SK-N-SH (cell line): Measurements from ENCODE around the gene HSF5. TPM values are rescaled to one million over a fixed set of nuclear protein-coding genes. Genes with fewer than 3 reads are reported as not detected.

Experiments used
- CTCF ChIA-PET: fragments of 300-600, 350-600 bp; formaldehyde crosslinking; extraction: SDS; loops from one replicate; lab custom pipeline; 2021; lab: Yijun Ruan, JAX
- POLR2A ChIA-PET: fragments of 350-600 bp; sonication (Branson Sonifier 250); formaldehyde crosslinking; extraction: SDS; loops from one replicate; lab custom pipeline; 2020; ENCODE audit warnings: antibody characterized with exemption, inconsistent platforms; lab: Yijun Ruan, JAX
- DNase-seq: peaks from one replicate; pipeline ENCODE4 v3.0.0; 2012
- H2AFZ ChIP-seq: fragments of 200-600 bp; sonication (generic); 2 replicates; pipeline ENCODE4 v1.8.1; 2016; ENCODE audit warnings: antibody characterized with exemption, mild to moderate bottlenecking, low read depth
- H3F3A ChIP-seq: fragments of 200-600 bp; sonication (generic); replicated peaks from 2 replicates; pipeline ENCODE3; 2016; ENCODE audit warnings: antibody characterized with exemption, mild to moderate bottlenecking; ENCODE audit not compliant: insufficient read depth
- H3K27ac ChIP-seq, 2 experiments: fragments of 200-500 bp in 1 of 2; fragments of 200-600 bp in 1 of 2; sonication (Bioruptor generic) in 1 of 2; sonication (generic), shearing (Covaris generic) in 1 of 2; 2 replicates each; pipeline versions ENCODE4 v1.5.1 to v1.6.1; 2014 to 2016; ENCODE audit warnings: low read depth in 2 of 2, inconsistent platforms in 1 of 2, low read length in 1 of 2, mild to moderate bottlenecking in 1 of 2, mixed read lengths in 1 of 2
- H3K27me3 ChIP-seq: fragments of 200-600 bp; sonication (generic), shearing (Covaris generic); 2 replicates; pipeline ENCODE4 v1.6.1; 2016; ENCODE audit warnings: mixed run types; ENCODE audit not compliant: insufficient read depth
- H3K36me3 ChIP-seq, 2 experiments: fragments of 200-500 bp in 1 of 2; fragments of 200-600 bp in 1 of 2; sonication (Bioruptor generic) in 1 of 2; sonication (generic) in 1 of 2; replicated peaks in 1 of 2; 2 replicates each; pipeline versions ENCODE3 to v1.5.1; 2014 to 2016; ENCODE audit warnings: low read length in 1 of 2, mild to moderate bottlenecking in 1 of 2; ENCODE audit not compliant: insufficient read depth in 2 of 2, control insufficient read depth in 1 of 2
- H3K4me1 ChIP-seq, 2 experiments: fragments of 200-500 bp in 1 of 2; fragments of 200-600 bp in 1 of 2; sonication (Bioruptor generic) in 1 of 2; sonication (generic), shearing (Covaris generic) in 1 of 2; 2 replicates each; pipeline versions ENCODE4 v1.5.1 to v1.6.1; 2014 to 2016; ENCODE audit warnings: low read depth in 1 of 2, low read length in 1 of 2, mixed run types in 1 of 2; ENCODE audit not compliant: insufficient read depth in 2 of 2, control insufficient read depth in 1 of 2
- H3K4me2 ChIP-seq: fragments of 200-600 bp; sonication (generic), shearing (Covaris generic); 2 replicates; pipeline ENCODE4 v1.6.1; 2017; ENCODE audit warnings: mixed run types
- H3K4me3 ChIP-seq, 2 experiments: fragments of 200-500 bp in 1 of 2; fragments of 200-600 bp in 1 of 2; sonication (Bioruptor generic) in 1 of 2; sonication (generic), shearing (Covaris generic) in 1 of 2; 2 replicates each; pipeline versions ENCODE4 v1.5.1 to v1.8.1; 2014 to 2016; ENCODE audit warnings: low read depth in 2 of 2, inconsistent platforms in 1 of 2, low read length in 1 of 2, mild to moderate bottlenecking in 1 of 2, mixed read lengths in 1 of 2, moderate library complexity in 1 of 2
- H3K79me2 ChIP-seq: fragments of 200-600 bp; sonication (generic); 2 replicates; pipeline ENCODE4 v1.8.1; 2017; ENCODE audit warnings: mild to moderate bottlenecking; ENCODE audit not compliant: insufficient read depth
- H3K9ac ChIP-seq: fragments of 200-600 bp; sonication (generic); 2 replicates; pipeline ENCODE4 v1.6.1; 2017; ENCODE audit warnings: mixed run types
- H3K9me2 ChIP-seq: fragments of 200-600 bp; sonication (generic); 2 replicates; pipeline ENCODE4 v1.6.1; 2017; ENCODE audit warnings: mixed run types
- H3K9me3 ChIP-seq: fragments of 200-600 bp; sonication (generic); 2 replicates; pipeline ENCODE4 v1.6.1; 2017; ENCODE audit warnings: mixed run types, mild to moderate bottlenecking, moderate library complexity
- H4K20me1 ChIP-seq: fragments of 200-600 bp; sonication (generic); 2 replicates; pipeline ENCODE4 v1.6.1; 2017; ENCODE audit warnings: mild to moderate bottlenecking, mixed run types; ENCODE audit not compliant: insufficient read depth
- CHD2 ChIP-seq: fragments of 150-350 bp; IDR thresholded peaks from 2 replicates; pipeline ENCODE4 v1.6.1; 2018; ENCODE audit warnings: low read length; ENCODE audit not compliant: partially characterized antibody
- ELF1 ChIP-seq: IDR thresholded peaks from 2 replicates; pipeline ENCODE4 v1.4.0; 2012
- EP300 ChIP-seq, 2 experiments: IDR thresholded peaks; 2 replicates each; pipeline versions ENCODE4 v1.4.0 to v1.6.1; 2012; ENCODE audit warnings: borderline replicate concordance in 1 of 2, low read depth in 1 of 2, low read length in 1 of 2
- EZH2phosphoT487 ChIP-seq: fragments of 200-600 bp; sonication (generic); IDR thresholded peaks from 2 replicates; pipeline ENCODE4 v1.6.1; 2017; ENCODE audit warnings: low read depth, mixed run types, mild to moderate bottlenecking, antibody characterized with exemption, moderate library complexity, borderline replicate concordance
- FOSL2 ChIP-seq: IDR thresholded peaks from 2 replicates; pipeline ENCODE4 v1.4.0; 2012; ENCODE audit warnings: low read depth, mild to moderate bottlenecking, moderate library complexity, borderline replicate concordance
- FOXJ3 ChIP-seq: sonication (generic); formaldehyde crosslinking; IDR thresholded peaks from 2 replicates; pipeline ENCODE4 v1.5.1; 2020; ENCODE audit warnings: mild to moderate bottlenecking, missing genetic modification reagents
- GATA2 ChIP-seq: sonication (generic); formaldehyde crosslinking; IDR thresholded peaks from 2 replicates; pipeline ENCODE4 v1.5.0; 2020; ENCODE audit warnings: mild to moderate bottlenecking, missing genetic modification reagents
- MAX ChIP-seq: IDR thresholded peaks from 2 replicates; pipeline ENCODE4 v1.4.0; 2012; ENCODE audit warnings: low read depth
- MXI1 ChIP-seq: IDR thresholded peaks from 2 replicates; pipeline ENCODE4 v1.6.1; 2012; ENCODE audit warnings: mild to moderate bottlenecking, low read depth, low read length, improper control_type of control experiment
- RCOR1 ChIP-seq: fragments of 150-350 bp; IDR thresholded peaks from 2 replicates; pipeline ENCODE4 v1.6.1; 2017; ENCODE audit warnings: antibody characterized with exemption, low read length
- REST ChIP-seq: IDR thresholded peaks from 2 replicates; pipeline ENCODE4 v1.6.1; 2012; ENCODE audit warnings: mild to moderate bottlenecking, low read depth, low read length, moderate library complexity
- SIN3A ChIP-seq: IDR thresholded peaks from 2 replicates; pipeline ENCODE4 v1.6.1; 2012; ENCODE audit warnings: low read depth, mild to moderate bottlenecking, low read length, moderate library complexity, borderline replicate concordance
- SMC3 ChIP-seq: IDR thresholded peaks from 2 replicates; pipeline ENCODE4 v1.6.1; 2012; ENCODE audit warnings: low read depth, low read length, improper control_type of control experiment
- TCF12 ChIP-seq: IDR thresholded peaks from 2 replicates; pipeline ENCODE4 v1.4.0; 2012
- YY1 ChIP-seq: IDR thresholded peaks from 2 replicates; pipeline ENCODE4 v1.4.0; 2012; ENCODE audit warnings: low read depth, mild to moderate bottlenecking
- ZBTB33 ChIP-seq: IDR thresholded peaks from 2 replicates; pipeline ENCODE4 v1.4.0; 2012; ENCODE audit warnings: low read depth, borderline replicate concordance
- WGBS: methylation state at CpG from one replicate; pipeline ENCODE4 v1.1.6; 2017; ENCODE audit warnings: low lambda C conversion rate; 5-methylcytosine and 5-hydroxymethylcytosine counted together
- polyA plus RNA-seq, 3 experiments: library from polyadenylated mRNA; depleted of rRNA; stranded (reverse); fragments of >200 nt; gene quantifications; 2 replicates each; pipeline ENCODE4 v1.2.3, GENCODE V29; 2012

HSF5 gene
- polyA plus RNA-seq, 1 of the 3 experiments (the other 2 are of a cell fraction) = not detected

GRCh38 chr17:58535431-58535830, 47.2 kb upstream of the HSF5 start:
- H4K20me1 ChIP-seq = no peaks in the 10 kb centered on the region
- no peaks in the 10 kb centered on the region for H3K9me2 ChIP-seq
- DNase-seq = no peak
- POLR2A ChIA-PET = no interaction called here
- H3F3A ChIP-seq = no peaks in the 10 kb centered on the region
- no peak overlapping the region for H3K27ac ChIP-seq
- no peak overlapping the region for H3K4me3 ChIP-seq
- CTCF ChIA-PET = interaction anchor here (1.3 to 10.3 kb wide), 5 partner anchors 10 to 52 kb away, joined by 6 to 112 read pairs (median 9); a partner anchor contains a TSS
- H3K27me3 ChIP-seq = peaks cover under 1% of the 10 kb centered on the region; the same call in 1 of the 2 replicates
- no peak overlapping the region for H3K4me2 ChIP-seq
- H3K9ac ChIP-seq = no peak overlapping the region
- H3K36me3 ChIP-seq = no peaks in the 10 kb centered on the region
- peaks cover 5 to 14% of the 10 kb centered on the region in 2 experiments; a peak in 2 of 4 replicates for H3K4me1 ChIP-seq
- TF ChIP-seq FOSL2 (0 out of 2 replicates have a peak, but pooled peaks have one; percentile 10), MAX (no peak)
- no peaks in the 10 kb centered on the region for H3K79me2 ChIP-seq
- WGBS = 78% methylated on average over 2 of the region's 2 CpGs
- H2AFZ ChIP-seq = no peak overlapping the region
- H3K9me3 ChIP-seq = no peaks in the 10 kb centered on the region

GRCh38 chr17:58534901-58535421, 46.8 kb upstream of the HSF5 start:
- no peak overlapping the region for H3K9ac ChIP-seq
- WGBS = 60% methylated on average over 4 of the region's 4 CpGs
- H3K9me2 ChIP-seq = no peaks in the 10 kb centered on the region
- H3K4me2 ChIP-seq = no peak overlapping the region
- no peaks in the 10 kb centered on the region for H3F3A ChIP-seq
- POLR2A ChIA-PET = interaction anchor here (1.4 kb wide), 1 partner anchor 21 kb away, joined by 5 read pairs; the partner anchor contains the start of gene MTMR4
- peaks cover 5 to 14% of the 10 kb centered on the region in 2 experiments; a peak in 2 of 4 replicates for H3K4me1 ChIP-seq
- H2AFZ ChIP-seq = no peak overlapping the region
- no peak overlapping the region for H3K4me3 ChIP-seq
- no peak for TF ChIP-seq ELF1
- TF ChIP-seq ZBTB33 = no peak
- TF ChIP-seq RCOR1 = no peak
- no peak for TF ChIP-seq FOXJ3 (CRISPR knock-in tag)
- no peak for TF ChIP-seq SIN3A
- TF ChIP-seq YY1 = no peak
- no peak for TF ChIP-seq TCF12
- no peak for TF ChIP-seq SMC3
- TF ChIP-seq EZH2phosphoT487 = no peak
- TF ChIP-seq GATA2 = no peak
- no peak for TF ChIP-seq CHD2
- TF ChIP-seq EP300 (IDR thresholded peaks at IDR 0.05; ENCODE audit: borderline replicate concordance in 1 of 2, low read depth in 1 of 2, low read length in 1 of 2) = no peak
- no peak for TF ChIP-seq REST
- TF ChIP-seq MXI1 = no peak
- no peak for TF ChIP-seq MAX
- CTCF ChIA-PET = interaction anchor here (0.9 to 10.3 kb wide), 6 partner anchors 10 to 173 kb away, joined by 3 to 112 read pairs (median 8); a partner anchor contains a TSS
- H3K36me3 ChIP-seq = no peaks in the 10 kb centered on the region
- H3K9me3 ChIP-seq = no peaks in the 10 kb centered on the region
- H3K27me3 ChIP-seq = no peaks in the 10 kb centered on the region; the same call in 1 of the 2 replicates
- no peak overlapping the region for H3K27ac ChIP-seq
- no peaks in the 10 kb centered on the region for H3K79me2 ChIP-seq
- no peaks in the 10 kb centered on the region for H4K20me1 ChIP-seq
- no peak for DNase-seq
